C4-2B (cell line): ENCODE data around the gene B3GNT5.

ENCODE experiments used
- CTCF ChIP-seq: fragments of 450-650 bp; conservative IDR thresholded peaks from 2 replicates; pipeline ENCODE4 v1.5.1; 2017; ENCODE audit warnings: mild to moderate bottlenecking
- ZFX ChIP-seq: fragments of 450-650 bp; IDR thresholded peaks from 2 replicates; pipeline ENCODE4 v1.6.1; 2017

- TF ChIP-seq CTCF (no peak), ZFX (no peak)
These were observed 25.5 kb upstream of the B3GNT5 start for GRCh38 chr3:183227586-183227985.
